ENCODE results near the gene OR2T11. TPM values are rescaled to one million over a fixed set of nuclear protein-coding genes. Genes with fewer than 3 reads are reported as not detected.
"Not testable (repeated sequence)": the region's sequence is repeated elsewhere in the genome, so short reads cannot be mapped to it uniquely, and the experiment has no call there.

The OR2T11 gene, protein sequence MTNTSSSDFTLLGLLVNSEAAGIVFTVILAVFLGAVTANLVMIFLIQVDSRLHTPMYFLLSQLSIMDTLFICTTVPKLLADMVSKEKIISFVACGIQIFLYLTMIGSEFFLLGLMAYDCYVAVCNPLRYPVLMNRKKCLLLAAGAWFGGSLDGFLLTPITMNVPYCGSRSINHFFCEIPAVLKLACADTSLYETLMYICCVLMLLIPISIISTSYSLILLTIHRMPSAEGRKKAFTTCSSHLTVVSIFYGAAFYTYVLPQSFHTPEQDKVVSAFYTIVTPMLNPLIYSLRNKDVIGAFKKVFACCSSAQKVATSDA
- total RNA-seq (not detected), polyA plus RNA-seq (not detected)

DNA sequence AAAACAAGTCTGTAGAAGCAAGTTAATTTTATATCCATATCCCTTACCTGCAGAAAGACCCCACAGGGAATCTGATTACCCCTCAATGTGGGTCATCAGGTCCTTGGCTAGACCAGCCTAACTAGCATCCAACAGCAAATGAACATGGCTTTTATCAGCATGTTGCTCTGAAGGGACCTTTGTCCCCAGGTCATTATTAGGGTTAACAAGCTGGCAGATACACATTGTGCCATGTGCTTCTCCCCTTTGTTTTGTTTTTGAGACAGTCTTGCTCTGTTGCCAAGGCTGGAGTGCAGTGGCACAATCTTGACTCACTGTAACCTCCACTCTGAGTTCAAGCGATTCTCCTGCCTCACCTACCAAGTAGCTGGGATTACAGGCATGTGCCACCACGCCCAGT lies at the start of gene OR2T11:
TSS of gene OR2T11 (minus strand) at position 101 of the 400 bp plus-strand sequence. CDS start 7,963 bp downstream, outside the sequence.
- WGBS: no CpG with 5 or more reads among the region's 2 CpGs
- DNase-seq (ENCODE audit: low spot score); H3K9me3 ChIP-seq (ENCODE audit: control insufficient read depth in 4 of 4, low read length in 3 of 4); H3K36me3 ChIP-seq (ENCODE audit: control insufficient read depth in 4 of 4, insufficient read depth in 3 of 4, low read depth in 1 of 4, low read length in 3 of 4); H3K4me1 ChIP-seq (ENCODE audit: control insufficient read depth in 4 of 4, insufficient read depth in 4 of 4, low read length in 3 of 4); H3K27me3 ChIP-seq (ENCODE audit: control insufficient read depth in 4 of 4, insufficient read depth in 4 of 4, low read length in 3 of 4); H3K4me3 ChIP-seq (ENCODE audit: low read depth in 1 of 3, low read length in 3 of 3); H3K27ac ChIP-seq (ENCODE audit: low read depth in 1 of 2, low read length in 2 of 2); H3K9ac ChIP-seq (ENCODE audit: low read depth in 1 of 2, low read length in 2 of 2): not testable (repeated sequence)

DNA sequence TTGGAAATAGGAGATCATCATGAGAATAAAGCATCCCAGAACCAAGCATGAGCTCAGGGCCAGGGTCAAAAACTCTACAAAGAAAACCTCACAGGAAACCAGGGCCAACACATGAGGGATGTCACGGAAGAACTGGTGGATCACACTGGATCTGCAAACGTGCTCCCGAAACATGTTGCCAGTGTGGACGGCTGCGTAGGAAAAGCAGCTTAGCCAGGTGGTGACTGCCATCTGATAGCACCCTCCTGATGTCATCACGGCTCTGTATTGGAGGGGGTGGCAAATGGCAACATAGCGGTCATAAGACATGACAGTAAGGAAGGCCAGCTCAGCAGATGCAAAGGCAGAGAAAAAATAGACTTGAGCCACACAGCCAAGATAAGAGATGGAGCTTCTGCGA lies 46.8 kb upstream of the OR2T11 start:
- TF ChIP-seq NR2F2 (IDR thresholded peaks at IDR 0.05) (no peak), RXRA (IDR thresholded peaks at IDR 0.05) (no peak), RAD21 (IDR thresholded peaks at IDR 0.05) (no peak), TAF1 (conservative IDR thresholded peaks at IDR 0.05) (no peak), JUND (IDR thresholded peaks at IDR 0.05) (no peak), YY1 (IDR thresholded peaks at IDR 0.05) (no peak), HNF4A (conservative IDR thresholded peaks at IDR 0.05) (no peak), HNF4G (IDR thresholded peaks at IDR 0.05) (no peak), FOXA2 (IDR thresholded peaks at IDR 0.05) (no peak), SP1 (IDR thresholded peaks at IDR 0.05) (no peak), EGR1 (IDR thresholded peaks at IDR 0.05; ENCODE audit: low read depth in 2 of 2) (no peak), FOXA1 (IDR thresholded peaks at IDR 0.05) (no peak), GABPA (IDR thresholded peaks at IDR 0.05 in 1 of 2, conservative IDR thresholded peaks at IDR 0.05 in 1 of 2) (no peak)
- TF ChIP-seq, protein P1, sequence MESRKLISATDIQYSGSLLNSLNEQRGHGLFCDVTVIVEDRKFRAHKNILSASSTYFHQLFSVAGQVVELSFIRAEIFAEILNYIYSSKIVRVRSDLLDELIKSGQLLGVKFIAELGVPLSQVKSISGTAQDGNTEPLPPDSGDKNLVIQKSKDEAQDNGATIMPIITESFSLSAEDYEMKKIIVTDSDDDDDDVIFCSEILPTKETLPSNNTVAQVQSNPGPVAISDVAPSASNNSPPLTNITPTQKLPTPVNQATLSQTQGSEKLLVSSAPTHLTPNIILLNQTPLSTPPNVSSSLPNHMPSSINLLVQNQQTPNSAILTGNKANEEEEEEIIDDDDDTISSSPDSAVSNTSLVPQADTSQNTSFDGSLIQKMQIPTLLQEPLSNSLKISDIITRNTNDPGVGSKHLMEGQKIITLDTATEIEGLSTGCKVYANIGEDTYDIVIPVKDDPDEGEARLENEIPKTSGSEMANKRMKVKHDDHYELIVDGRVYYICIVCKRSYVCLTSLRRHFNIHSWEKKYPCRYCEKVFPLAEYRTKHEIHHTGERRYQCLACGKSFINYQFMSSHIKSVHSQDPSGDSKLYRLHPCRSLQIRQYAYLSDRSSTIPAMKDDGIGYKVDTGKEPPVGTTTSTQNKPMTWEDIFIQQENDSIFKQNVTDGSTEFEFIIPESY (IDR thresholded peaks at IDR 0.05): no peak
- TF ChIP-seq, protein P2, sequence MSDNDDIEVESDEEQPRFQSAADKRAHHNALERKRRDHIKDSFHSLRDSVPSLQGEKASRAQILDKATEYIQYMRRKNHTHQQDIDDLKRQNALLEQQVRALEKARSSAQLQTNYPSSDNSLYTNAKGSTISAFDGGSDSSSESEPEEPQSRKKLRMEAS (IDR thresholded peaks at IDR 0.05): no peak
- TF ChIP-seq, protein P3, sequence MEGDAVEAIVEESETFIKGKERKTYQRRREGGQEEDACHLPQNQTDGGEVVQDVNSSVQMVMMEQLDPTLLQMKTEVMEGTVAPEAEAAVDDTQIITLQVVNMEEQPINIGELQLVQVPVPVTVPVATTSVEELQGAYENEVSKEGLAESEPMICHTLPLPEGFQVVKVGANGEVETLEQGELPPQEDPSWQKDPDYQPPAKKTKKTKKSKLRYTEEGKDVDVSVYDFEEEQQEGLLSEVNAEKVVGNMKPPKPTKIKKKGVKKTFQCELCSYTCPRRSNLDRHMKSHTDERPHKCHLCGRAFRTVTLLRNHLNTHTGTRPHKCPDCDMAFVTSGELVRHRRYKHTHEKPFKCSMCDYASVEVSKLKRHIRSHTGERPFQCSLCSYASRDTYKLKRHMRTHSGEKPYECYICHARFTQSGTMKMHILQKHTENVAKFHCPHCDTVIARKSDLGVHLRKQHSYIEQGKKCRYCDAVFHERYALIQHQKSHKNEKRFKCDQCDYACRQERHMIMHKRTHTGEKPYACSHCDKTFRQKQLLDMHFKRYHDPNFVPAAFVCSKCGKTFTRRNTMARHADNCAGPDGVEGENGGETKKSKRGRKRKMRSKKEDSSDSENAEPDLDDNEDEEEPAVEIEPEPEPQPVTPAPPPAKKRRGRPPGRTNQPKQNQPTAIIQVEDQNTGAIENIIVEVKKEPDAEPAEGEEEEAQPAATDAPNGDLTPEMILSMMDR (IDR thresholded peaks at IDR 0.05; ENCODE audit: low read depth, low read length, missing input control): no peak
- TF ChIP-seq, protein P4, sequence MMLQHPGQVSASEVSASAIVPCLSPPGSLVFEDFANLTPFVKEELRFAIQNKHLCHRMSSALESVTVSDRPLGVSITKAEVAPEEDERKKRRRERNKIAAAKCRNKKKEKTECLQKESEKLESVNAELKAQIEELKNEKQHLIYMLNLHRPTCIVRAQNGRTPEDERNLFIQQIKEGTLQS (IDR thresholded peaks at IDR 0.05): no peak
- TF ChIP-seq, protein P5, sequence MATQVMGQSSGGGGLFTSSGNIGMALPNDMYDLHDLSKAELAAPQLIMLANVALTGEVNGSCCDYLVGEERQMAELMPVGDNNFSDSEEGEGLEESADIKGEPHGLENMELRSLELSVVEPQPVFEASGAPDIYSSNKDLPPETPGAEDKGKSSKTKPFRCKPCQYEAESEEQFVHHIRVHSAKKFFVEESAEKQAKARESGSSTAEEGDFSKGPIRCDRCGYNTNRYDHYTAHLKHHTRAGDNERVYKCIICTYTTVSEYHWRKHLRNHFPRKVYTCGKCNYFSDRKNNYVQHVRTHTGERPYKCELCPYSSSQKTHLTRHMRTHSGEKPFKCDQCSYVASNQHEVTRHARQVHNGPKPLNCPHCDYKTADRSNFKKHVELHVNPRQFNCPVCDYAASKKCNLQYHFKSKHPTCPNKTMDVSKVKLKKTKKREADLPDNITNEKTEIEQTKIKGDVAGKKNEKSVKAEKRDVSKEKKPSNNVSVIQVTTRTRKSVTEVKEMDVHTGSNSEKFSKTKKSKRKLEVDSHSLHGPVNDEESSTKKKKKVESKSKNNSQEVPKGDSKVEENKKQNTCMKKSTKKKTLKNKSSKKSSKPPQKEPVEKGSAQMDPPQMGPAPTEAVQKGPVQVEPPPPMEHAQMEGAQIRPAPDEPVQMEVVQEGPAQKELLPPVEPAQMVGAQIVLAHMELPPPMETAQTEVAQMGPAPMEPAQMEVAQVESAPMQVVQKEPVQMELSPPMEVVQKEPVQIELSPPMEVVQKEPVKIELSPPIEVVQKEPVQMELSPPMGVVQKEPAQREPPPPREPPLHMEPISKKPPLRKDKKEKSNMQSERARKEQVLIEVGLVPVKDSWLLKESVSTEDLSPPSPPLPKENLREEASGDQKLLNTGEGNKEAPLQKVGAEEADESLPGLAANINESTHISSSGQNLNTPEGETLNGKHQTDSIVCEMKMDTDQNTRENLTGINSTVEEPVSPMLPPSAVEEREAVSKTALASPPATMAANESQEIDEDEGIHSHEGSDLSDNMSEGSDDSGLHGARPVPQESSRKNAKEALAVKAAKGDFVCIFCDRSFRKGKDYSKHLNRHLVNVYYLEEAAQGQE (IDR thresholded peaks at IDR 0.05): no peak
- H3K9ac ChIP-seq (ENCODE audit: low read depth in 1 of 2, low read length in 2 of 2): no peak overlapping the region
- H3K27me3 ChIP-seq (ENCODE audit: control insufficient read depth in 4 of 4, insufficient read depth in 4 of 4, low read length in 3 of 4): peaks cover 0 to 3% (median 0%) of the 10 kb centered on the region in 4 donors
- H3K9me3 ChIP-seq (ENCODE audit: control insufficient read depth in 4 of 4, low read length in 3 of 4): no peaks in the 10 kb centered on the region
- no peak overlapping the region for H3K4me3 ChIP-seq (ENCODE audit: low read depth in 1 of 3, low read length in 3 of 3)
- 80% methylated on average over 8 of the region's 8 CpGs for WGBS
- DNase-seq (ENCODE audit: low spot score): no peak
- no peaks in the 10 kb centered on the region for H3K4me1 ChIP-seq (ENCODE audit: control insufficient read depth in 4 of 4, insufficient read depth in 4 of 4, low read length in 3 of 4)
- no peaks in the 10 kb centered on the region for H3K36me3 ChIP-seq (ENCODE audit: control insufficient read depth in 4 of 4, insufficient read depth in 3 of 4, low read depth in 1 of 4, low read length in 3 of 4)
- H3K27ac ChIP-seq (ENCODE audit: low read depth in 1 of 2, low read length in 2 of 2): no peak overlapping the region
